KBM-7 (cell line): ENCODE results near the gene PITPNC1.
"Not testable (repeated sequence)": the region's sequence is repeated elsewhere in the genome, so short reads cannot be mapped to it uniquely, and the experiment has no call there.

ENCODE experiments used
- DNase-seq: peaks from one replicate; pipeline ENCODE4 v3.0.0-alpha.2; 2015
- in situ Hi-C: fragments of 300-500 bp; cut with MboI; formaldehyde crosslinking; loops from 2 replicates; pipeline ENCODE4 v1.14.3; 2020; ENCODE audit warnings: low sequenced_read_pairs, low pct_unique_long_range_greater_than_20kb, mixed read lengths

PITPNC1 gene

DNA sequence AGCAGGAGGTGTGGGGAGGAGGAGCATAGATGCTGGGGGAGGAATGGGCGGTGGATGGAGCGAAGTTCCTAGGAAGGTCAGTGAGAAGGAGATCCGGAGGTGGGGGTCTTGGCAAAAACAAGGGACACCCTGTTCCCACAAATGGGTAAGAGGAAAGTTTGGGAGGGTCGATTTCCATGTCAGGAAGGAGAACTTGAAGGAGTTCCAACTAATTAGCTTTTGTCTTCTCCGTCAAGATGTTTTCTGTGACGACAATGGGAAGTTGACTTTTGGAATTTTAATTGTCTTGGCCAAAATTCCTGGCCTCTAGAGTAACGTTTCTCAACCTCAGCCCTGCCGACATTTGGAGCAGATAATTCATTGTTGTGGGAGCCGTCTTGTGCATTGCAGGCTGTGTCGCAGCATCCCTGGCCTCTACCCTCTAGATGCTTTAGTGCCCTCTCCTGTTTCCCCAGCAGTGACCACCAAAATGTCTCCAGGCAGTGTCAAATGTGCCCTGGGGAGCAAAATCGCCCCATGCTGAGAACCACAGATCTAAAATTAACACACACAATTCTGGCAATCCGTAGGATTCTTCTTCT lies 97.1 kb downstream of the PITPNC1 start:
- in situ Hi-C loops: no loop called here
- no peak for DNase-seq

DNA sequence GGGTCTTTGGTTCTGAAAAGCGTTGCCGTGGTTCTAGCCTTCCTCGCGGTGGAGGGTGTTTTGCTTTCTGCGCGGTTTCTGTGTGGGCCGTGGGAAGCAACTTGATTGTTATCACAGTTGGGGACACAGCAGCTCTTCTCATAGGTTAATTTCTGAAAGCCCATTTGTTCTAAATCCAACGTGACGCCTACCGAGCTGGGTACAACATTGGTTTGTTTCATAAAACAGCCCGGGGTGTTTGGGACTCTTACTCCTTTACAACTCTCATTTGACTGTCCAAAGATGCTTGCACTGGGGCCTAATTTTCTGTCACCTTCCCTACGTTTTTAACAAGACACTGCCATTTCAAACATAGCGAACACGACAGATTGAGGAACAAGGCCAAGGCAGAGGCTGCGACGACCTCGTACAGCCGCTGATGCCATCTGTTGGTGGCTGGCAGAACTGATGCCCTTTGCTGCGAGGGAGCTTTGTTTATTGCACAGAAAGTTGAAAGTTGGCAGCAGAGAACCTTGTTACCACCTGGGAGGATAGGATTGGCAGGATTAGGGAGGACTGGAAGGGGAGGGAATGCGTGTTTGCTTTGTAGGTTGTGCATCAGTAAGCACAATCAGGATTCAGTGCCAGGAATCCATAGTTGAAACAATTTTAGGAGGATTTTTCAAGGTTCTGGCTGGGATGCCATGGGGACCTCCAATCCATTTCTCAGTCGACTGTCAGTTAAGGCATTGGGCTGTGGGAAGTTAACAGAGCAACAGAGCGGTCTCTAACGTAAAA lies 98.3 kb downstream of the PITPNC1 start:
- peak; percentile 88 for DNase-seq
- in situ Hi-C loops: no loop called here

DNA sequence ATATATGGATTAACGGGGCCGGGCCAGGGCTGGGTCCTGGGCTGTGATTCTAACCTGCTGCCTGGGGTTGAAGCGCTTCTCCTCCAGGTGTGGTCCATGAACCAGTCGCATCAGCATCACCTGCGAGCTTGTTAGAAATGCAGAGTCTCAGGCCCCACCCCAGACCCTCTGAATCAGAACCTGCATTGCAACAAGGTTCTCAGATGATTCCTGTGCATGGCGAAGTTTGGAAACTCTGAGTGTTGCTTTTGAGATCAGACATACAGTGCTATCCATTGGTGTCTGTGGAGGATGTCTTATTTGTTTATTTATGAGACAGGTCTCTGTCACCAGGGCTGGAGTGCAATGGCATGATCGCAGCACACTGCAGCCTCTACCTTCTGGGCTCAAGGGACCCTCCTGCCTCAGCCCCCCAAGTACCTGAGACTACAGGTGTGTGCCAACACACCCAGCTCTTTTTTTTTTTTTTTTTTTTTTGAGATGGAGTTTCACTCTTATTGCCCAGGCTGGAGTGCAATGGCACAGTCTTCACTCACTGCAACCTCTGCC lies 99.8 kb downstream of the PITPNC1 start:
- in situ Hi-C loops: no loop called here
- DNase-seq: no peak

DNA sequence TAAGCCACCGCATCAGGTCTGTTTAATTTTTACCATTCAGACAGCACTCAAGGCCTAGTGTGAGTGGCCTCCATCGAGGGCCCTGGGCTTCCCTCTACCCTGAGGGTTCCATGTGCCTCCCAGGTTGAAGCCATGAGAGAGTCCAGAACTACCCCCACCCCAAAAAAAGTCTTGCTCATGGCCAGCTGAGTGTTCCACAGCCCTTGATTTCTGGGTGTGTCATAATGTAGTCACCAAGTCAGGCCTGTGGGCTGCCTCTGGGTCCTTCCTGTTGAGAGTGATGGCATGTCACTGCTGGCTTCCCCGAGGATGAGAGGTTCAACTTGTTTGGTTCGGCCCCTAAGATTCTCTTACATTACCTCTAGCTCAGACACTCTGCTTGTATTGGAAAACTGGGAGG lies 100.6 kb downstream of the PITPNC1 start:
- no peak for DNase-seq
- in situ Hi-C loops: no loop called here

DNA sequence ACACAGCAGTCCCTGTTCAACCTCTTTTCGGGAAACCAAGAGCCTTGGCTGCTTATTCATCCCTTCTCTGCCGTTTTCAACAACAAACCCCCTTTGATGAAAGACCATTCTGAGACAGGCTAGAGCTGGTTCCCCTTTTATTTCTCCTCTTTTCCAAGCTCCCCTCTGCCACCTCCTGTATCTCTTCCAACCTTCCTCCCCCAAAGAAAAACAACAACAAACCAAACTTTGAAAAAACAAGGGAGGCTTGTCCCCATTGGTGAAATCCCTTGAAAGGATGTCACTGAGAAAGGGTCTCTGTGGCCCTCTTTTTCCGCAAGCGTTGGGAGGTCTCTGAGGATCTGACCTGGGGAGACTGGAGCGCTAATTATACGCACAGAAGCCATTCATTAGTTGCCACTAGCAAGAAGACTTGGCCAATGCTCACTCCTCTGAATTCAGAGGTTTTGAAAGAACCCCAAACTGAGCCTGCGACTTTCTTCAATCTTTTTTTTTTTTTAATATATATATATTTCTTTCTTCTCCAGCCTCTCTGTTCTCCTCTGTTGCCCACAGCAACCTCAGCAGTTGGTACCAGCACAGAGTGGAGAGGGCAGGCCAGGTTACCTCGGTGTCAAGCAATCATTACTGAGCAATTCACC lies 101.4 kb downstream of the PITPNC1 start:
- in situ Hi-C loops: no loop called here
- DNase-seq: no peak

DNA sequence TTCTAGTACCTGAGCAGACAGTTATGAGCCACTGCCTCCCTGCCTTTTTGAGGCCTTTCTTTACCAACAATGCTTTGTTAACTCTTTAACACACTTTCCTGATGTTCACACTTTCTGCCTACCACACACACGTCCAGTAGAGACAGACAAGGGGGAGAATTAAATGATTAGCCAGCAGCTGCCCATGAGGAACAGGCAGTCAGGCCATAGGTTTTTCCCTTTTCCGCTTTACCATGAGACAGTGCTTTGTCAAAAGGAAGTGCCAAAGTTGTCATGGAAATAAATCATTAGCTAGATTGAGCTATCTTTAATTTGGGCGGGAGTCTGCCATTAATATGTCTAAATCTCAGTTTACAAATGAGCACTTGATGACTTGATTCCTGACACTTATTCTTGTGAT lies 102.1 kb downstream of the PITPNC1 start:
- in situ Hi-C loops: no loop called here
- no peak for DNase-seq

DNA sequence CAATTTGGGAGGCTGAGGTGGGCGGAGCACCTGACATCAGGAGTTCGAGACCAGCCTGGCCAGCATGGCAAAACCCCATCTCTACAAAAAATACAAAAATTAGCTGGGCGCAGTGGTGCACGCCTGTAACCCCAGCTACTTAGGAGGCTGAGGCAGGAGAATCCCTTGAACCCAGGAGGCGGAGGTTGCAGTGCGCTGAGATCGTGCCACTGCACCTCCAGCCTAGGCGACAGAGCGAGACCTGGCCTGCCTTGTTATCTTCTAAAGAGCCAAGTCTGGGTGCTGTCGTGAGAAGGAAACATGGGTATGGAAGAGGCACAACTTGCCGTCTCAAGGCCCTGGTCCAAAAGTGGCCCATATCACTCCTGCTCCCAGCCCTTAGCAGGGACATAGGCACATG lies 103.9 kb downstream of the PITPNC1 start:
- in situ Hi-C loops: not testable (repeated sequence)

DNA sequence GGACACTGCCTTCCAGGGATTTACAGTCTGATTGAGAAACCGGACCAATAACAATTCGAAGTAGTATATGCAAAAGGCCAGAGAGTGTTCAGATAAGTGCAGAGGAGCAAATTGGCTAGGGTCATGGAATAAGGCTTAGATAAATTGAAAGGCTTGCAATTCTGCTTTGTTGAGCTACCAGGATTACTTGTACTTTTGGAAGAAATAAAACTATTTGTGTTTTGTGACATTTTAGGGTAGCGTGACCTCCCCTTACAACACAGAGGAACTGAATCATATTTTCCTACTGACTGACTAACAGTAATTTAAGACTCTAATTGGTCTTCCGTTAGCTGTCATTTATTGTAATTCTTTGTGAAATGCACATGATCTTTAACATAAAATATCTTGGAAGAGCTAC lies 104.7 kb downstream of the PITPNC1 start:
- no peak for DNase-seq
- in situ Hi-C loops: no loop called here

More for the DNA sequence above, 103.9 kb downstream of the PITPNC1 start:
- not testable (repeated sequence) for DNase-seq

DNA sequence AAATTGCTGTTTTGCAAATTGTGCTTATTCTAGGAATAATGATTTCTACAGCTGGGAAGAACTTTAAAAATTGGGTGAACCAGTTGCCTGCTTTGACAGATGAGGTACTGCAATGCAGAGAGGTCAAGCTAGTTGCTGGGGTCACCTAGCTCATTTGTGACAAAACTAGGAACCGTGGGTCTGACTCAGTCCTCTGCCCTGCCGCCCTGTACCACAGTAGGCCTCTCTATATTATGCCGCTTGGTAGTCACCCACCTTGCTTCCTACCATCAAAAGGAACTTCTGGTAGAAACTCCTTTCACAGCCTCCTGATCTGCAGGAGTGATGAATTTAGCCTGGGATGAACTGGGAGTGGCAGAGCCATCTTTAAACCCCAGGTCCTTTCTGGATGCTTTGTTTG lies 105.7 kb downstream of the PITPNC1 start:
- in situ Hi-C loops: no loop called here
- no peak for DNase-seq

DNA sequence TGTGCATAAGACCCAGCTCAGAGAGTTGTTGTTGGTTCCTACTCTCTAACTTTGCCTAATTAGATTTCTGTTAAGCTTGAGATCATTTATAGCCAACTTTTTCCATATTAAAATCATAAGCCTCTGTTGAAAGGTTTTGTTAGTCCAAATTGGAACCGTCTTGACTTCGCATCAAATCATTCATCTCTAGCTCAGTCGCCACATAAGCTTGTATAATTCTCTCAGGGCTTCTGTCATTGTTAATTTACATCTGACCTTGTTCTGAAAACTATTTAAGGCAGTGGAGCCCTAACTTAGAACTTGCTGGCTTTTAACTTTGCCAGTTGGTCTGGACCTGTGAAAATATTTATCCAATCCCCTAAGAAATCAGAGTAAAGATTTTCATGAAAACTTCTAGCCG lies 107.2 kb downstream of the PITPNC1 start:
- in situ Hi-C loops: no loop called here
- DNase-seq: no peak

DNA sequence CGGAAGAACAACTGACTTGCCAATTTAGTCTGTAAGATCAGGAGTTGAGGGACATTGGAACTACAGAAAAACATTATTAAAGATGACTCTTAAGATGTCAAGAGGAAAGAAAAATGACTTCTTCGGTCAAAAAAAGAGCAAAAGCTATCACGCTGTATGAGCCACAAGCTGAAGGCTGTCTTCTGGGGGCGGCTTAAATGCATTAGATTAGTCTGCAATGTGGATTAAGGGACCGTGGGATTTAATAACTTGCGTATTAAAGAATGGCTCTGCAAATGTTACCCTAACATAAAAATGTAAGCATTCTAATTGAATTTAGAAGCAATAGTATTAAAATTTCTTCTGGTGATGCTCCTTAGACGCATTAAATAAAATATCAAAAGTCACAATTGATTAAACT lies 108.6 kb downstream of the PITPNC1 start:
- DNase-seq: no peak
- in situ Hi-C loops: no loop called here

DNA sequence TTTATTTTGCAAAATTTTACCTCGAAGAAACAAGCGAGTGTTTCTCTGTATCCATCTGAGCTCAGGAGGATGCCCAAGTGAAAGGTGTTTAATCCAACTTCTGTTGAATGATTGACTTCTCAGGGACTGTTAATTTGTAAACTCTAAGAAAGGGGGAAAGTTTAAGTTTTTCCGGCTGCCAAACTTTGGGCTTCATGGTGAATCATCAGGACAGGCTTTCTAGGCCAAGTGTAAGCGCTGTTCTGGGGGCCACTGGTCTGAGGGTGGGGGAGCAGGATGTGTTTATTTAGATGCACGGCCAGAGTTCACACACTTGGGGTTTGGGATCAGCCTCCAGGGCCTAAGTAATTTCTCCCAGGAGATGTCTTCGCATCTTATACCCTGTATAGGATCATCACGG lies 110.4 kb downstream of the PITPNC1 start:
- in situ Hi-C loops: no loop called here

DNA sequence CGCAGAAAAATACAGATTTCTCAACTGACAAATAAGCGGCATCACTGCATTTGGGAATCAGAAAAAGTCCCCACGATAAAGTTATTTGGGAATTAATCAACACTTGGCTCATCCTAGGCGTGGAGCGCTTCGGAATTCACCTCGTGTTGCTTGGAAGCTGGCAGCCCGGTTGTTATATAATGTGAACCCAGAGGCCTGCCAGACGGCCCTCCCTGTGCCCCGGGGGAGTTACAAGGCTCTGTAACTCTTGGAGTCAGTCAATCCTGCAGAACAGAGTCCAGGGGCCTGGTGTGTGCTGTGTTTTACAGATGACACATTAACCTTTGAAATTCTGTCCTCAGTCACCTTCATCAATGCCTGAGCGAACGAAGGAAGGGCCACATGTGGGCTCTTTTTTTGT lies 111.1 kb downstream of the PITPNC1 start:
- in situ Hi-C loops: no loop called here

More for the DNA sequence above, 110.4 kb downstream of the PITPNC1 start:
- no peak for DNase-seq

DNA sequence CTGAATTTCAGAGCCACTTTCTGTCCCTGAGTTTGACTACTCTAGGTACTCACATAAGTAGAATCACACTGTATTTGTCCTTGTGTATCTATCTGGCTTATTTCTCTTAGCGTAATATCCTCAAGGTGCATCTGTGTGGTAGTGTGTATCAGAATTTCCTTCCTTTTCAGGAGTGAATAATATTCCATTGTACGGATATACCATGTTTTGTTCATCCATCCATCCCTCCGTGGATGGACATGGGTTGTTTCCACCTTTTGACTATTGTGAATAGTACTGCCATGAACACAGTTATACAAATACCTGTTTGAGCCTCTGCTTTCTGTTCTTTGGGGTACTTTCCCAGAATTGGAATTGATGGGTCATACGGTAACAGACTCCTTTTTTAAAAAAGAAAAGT lies 111.7 kb downstream of the PITPNC1 start:
- in situ Hi-C loops: no loop called here
- DNase-seq: no peak

More for the DNA sequence above, 111.1 kb downstream of the PITPNC1 start:
- no peak for DNase-seq

DNA sequence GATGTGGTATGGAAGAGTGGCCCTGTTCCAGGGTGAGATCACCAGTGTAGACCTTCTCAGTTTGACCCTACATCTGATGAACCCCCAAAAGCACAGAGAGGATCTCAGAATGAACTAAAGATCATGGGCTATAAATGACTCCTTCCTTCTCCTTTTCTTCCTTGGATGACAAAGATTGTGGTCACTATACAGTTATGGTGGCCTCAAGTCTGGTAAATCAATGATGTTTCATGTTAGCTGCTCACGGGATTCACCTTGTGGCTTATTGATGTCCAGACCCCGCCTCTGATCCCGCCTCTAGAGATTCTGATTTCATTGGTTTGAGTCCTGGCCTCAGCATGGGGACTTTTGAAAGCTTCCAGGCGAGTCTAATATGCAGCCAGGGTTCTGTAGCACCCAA lies 112.2 kb downstream of the PITPNC1 start:
- no peak for DNase-seq
- in situ Hi-C loops: no loop called here

DNA sequence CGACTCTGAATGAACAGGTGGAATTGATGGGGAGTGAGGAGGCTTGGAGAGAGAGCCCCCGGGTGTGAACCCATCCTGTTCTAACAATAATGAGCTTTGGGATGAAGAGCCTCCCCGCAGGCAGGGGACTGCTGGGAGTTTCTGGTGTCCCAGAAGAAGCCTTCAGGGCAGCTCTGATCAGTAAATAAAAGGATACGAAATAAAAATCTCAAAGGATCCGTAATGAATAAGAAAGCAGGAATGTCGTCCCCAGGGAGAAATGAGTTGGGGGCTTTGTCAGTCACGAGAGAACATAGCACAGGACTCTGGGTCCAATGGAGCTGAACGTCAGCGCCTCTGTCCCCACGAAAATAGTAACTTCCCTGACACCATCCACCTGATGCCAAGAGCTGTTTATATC lies 113.4 kb downstream of the PITPNC1 start:
- in situ Hi-C loops: no loop called here

DNA sequence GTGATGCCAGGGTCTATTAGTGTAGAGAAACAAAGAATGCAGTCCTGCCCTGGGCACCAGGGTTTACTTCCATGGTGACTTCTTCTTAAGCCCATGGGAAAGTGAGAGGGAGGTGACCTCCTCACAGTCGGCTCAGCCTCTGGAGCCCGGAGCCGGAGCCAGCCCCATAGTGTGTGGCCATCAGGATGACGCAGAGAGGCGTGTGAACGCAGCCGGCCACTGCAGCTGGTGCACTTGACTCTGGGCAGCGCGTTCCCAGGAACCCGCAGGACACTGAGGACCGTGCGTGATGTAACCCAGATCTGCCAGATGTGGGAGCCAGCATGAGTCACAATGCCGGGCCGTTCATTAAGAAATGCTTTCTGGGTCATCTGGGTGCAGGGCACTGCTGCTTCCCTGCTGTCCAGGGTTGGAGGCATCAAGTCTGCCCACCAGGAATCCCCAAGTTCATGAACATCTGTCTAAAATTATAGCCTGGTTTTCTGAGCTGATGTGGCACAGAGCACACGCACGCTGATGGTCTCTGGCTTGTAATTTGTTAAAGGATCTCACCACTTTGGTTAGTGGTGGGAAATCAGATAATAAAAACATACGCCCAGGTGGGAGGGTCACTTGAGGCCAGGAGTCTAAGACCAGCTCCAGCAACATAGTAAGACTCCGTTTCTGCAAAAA lies 114.1 kb downstream of the PITPNC1 start:
- in situ Hi-C loops: no loop called here
- no peak for DNase-seq

More for the DNA sequence above, 113.4 kb downstream of the PITPNC1 start:
- no peak for DNase-seq

DNA sequence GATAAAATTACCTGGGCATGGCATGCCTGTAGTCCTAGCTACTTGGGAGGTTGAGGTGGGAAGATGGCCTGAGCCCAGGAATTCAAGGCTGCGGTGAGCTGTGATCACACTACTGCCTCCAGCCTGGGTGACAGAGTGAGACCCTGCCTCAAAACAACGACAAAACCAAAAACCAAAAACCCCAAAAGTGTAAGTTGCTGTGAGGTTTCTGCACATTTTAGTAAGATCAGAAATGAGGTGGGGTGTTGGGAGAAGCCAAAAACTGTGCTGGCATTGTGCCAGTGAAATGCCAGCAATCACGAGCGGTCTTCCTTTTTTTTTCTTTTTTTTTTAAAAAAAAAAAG lies 114.6 kb downstream of the PITPNC1 start:
- in situ Hi-C loops: no loop called here
- no peak for DNase-seq

DNA sequence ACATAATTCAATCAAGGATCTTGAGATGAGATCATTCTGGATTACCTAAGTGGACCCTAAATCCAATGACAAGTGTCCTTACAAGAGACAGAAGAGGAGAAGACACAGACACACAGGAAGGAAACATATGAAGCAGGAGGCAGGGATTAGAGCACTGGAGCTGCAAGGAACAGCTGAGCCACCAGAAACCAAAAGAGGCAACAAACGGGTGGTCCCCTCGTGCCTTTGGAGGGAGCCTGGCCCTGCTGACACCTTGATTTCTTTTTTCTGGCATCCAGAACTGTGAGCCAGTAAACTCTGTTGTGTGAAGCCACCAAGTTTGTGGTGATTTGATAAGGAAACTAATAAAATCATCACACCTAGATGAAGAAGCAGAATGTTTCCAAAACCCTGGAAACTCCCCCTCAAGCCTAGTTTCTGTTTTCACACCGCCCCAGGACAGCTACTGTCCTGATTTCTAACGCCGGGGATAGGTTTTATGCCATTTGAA lies 115.2 kb downstream of the PITPNC1 start:
- in situ Hi-C loops: no loop called here
- DNase-seq: no peak
